ENCODE results near the gene CELSR1.

Gene CELSR1

GRCh38 chr22:46518542-46519325, 18.7 kb downstream of the CELSR1 start:
- Histone ChIP-seq H3F3A (ENCODE audit: control insufficient read depth, insufficient read depth) (no peaks in the 10 kb centered on the region), H3K4me1 (ENCODE audit: control insufficient read depth, low read length) (no peaks in the 10 kb centered on the region), H3K27ac (ENCODE audit: low read depth, low read length) (no peak overlapping the region), H3K4me3 (ENCODE audit: low read length) (no peak overlapping the region), H4K20me1 (ENCODE audit: control insufficient read depth, insufficient read depth, low read depth, low read length) (no peaks in the 10 kb centered on the region), H3K9me3 (ENCODE audit: control insufficient read depth, insufficient read depth, low read length) (no peaks in the 10 kb centered on the region), H3K36me3 (ENCODE audit: control insufficient read depth, low read length) (no peaks in the 10 kb centered on the region), H3K27me3 (ENCODE audit: control insufficient read depth, low read length) (peaks cover 4% of the 10 kb centered on the region; the same call in 1 of the 2 replicates), H3K9me2 (replicated peaks; ENCODE audit: control insufficient read depth, low read length) (no peaks in the 10 kb centered on the region), H3K4me2 (ENCODE audit: low read length) (no peak overlapping the region), H3K79me2 (ENCODE audit: control insufficient read depth, low read length) (no peaks in the 10 kb centered on the region)
- TF ChIP-seq CTCF (IDR thresholded peaks at IDR 0.05; ENCODE audit: low read depth, low read length, poor library complexity, severe bottlenecking) (no peak), EZH2phosphoT487 (IDR thresholded peaks at IDR 0.05; ENCODE audit: borderline replicate concordance, low read length) (no peak)

- Histone ChIP-seq H3K9me2 (replicated peaks; ENCODE audit: control insufficient read depth, low read length) (no peaks in the 10 kb centered on the region), H3K9me3 (ENCODE audit: control insufficient read depth, insufficient read depth, low read length) (no peaks in the 10 kb centered on the region), H3K4me3 (ENCODE audit: low read length) (no peak overlapping the region), H3K79me2 (ENCODE audit: control insufficient read depth, low read length) (no peaks in the 10 kb centered on the region), H3K4me2 (ENCODE audit: low read length) (no peak overlapping the region), H4K20me1 (ENCODE audit: control insufficient read depth, insufficient read depth, low read depth, low read length) (no peaks in the 10 kb centered on the region), H3K4me1 (ENCODE audit: control insufficient read depth, low read length) (no peaks in the 10 kb centered on the region), H3K36me3 (ENCODE audit: control insufficient read depth, low read length) (no peaks in the 10 kb centered on the region), H3K27me3 (ENCODE audit: control insufficient read depth, low read length) (peaks cover 4% of the 10 kb centered on the region; the same call in 1 of the 2 replicates), H3F3A (ENCODE audit: control insufficient read depth, insufficient read depth) (no peaks in the 10 kb centered on the region), H3K27ac (ENCODE audit: low read depth, low read length) (no peak overlapping the region)
- TF ChIP-seq CTCF (IDR thresholded peaks at IDR 0.05; ENCODE audit: low read depth, low read length, poor library complexity, severe bottlenecking) (no peak), EZH2phosphoT487 (IDR thresholded peaks at IDR 0.05; ENCODE audit: borderline replicate concordance, low read length) (no peak)
Measured at GRCh38 chr22:46518038-46518437, 19.4 kb downstream of the CELSR1 start.

- Histone ChIP-seq H3K27ac (ENCODE audit: low read depth, low read length) (no peak overlapping the region), H3K4me3 (ENCODE audit: low read length) (no peak overlapping the region), H3K4me1 (ENCODE audit: control insufficient read depth, low read length) (no peaks in the 10 kb centered on the region), H3K9me3 (ENCODE audit: control insufficient read depth, insufficient read depth, low read length) (no peaks in the 10 kb centered on the region), H3K9me2 (replicated peaks; ENCODE audit: control insufficient read depth, low read length) (no peaks in the 10 kb centered on the region), H3K4me2 (ENCODE audit: low read length) (no peak overlapping the region), H4K20me1 (ENCODE audit: control insufficient read depth, insufficient read depth, low read depth, low read length) (no peaks in the 10 kb centered on the region), H3K27me3 (ENCODE audit: control insufficient read depth, low read length) (peaks cover 4% of the 10 kb centered on the region; the same call in 1 of the 2 replicates), H3F3A (ENCODE audit: control insufficient read depth, insufficient read depth) (no peaks in the 10 kb centered on the region), H3K79me2 (ENCODE audit: control insufficient read depth, low read length) (no peaks in the 10 kb centered on the region), H3K36me3 (ENCODE audit: control insufficient read depth, low read length) (no peaks in the 10 kb centered on the region)
- TF ChIP-seq CTCF (IDR thresholded peaks at IDR 0.05; ENCODE audit: low read depth, low read length, poor library complexity, severe bottlenecking) (no peak), EZH2phosphoT487 (IDR thresholded peaks at IDR 0.05; ENCODE audit: borderline replicate concordance, low read length) (no peak)
Measured at GRCh38 chr22:46517255-46517761, 20.1 kb downstream of the CELSR1 start.

Data from DOHH2 (cell line).